GM03348 (cell line): ENCODE data around the gene PRKD3.

Experiments used
- DNase-seq: peaks from one replicate; pipeline ENCODE4 v3.0.0; 2012; ENCODE audit warnings: low spot score

PRKD3 gene

GRCh38 chr2:37343537-37344434, 19.2 kb upstream of the PRKD3 start:
- peak; percentile 69 for DNase-seq

GRCh38 chr2:37342591-37343220, 18.1 kb upstream of the PRKD3 start:
- no peak for DNase-seq

GRCh38 chr2:37340637-37341036, 16.0 kb upstream of the PRKD3 start:
- DNase-seq, result no peak

- no peak for DNase-seq
These were observed 14.3 kb upstream of the PRKD3 start for GRCh38 chr2:37338933-37339332.

- DNase-seq, result no peak
These were observed 13.1 kb upstream of the PRKD3 start for GRCh38 chr2:37337620-37338280.

GRCh38 chr2:37335604-37336003, 11.0 kb upstream of the PRKD3 start:
- DNase-seq, result no peak

- no peak for DNase-seq
These were observed 8.6 kb upstream of the PRKD3 start for GRCh38 chr2:37333256-37333655.

- no peak for DNase-seq
These were observed 7.9 kb upstream of the PRKD3 start for GRCh38 chr2:37332560-37332959.

GRCh38 chr2:37330681-37331080, 6.0 kb upstream of the PRKD3 start:
- DNase-seq, result no peak

- DNase-seq, result no peak
These were observed 2.4 kb upstream of the PRKD3 start for GRCh38 chr2:37326866-37327634.

GRCh38 chr2:37326285-37326684, 1.7 kb upstream of the PRKD3 start:
- DNase-seq, result peak; percentile 85

GRCh38 chr2:37325625-37326071, 1.0 kb upstream of the PRKD3 start:
- no peak for DNase-seq

- no peak for DNase-seq
These were observed 172 bp downstream of the PRKD3 start for GRCh38 chr2:37324536-37324785.

GRCh38 chr2:37323781-37324535, 675 bp downstream of the PRKD3 start:
- peak; percentile 13 for DNase-seq

GRCh38 chr2:37323176-37323780, 1.4 kb downstream of the PRKD3 start:
- DNase-seq, result no peak

GRCh38 chr2:37322368-37322767, 2.3 kb downstream of the PRKD3 start:
- DNase-seq, result peak; percentile 62

GRCh38 chr2:37321029-37321682, 3.5 kb downstream of the PRKD3 start:
- no peak for DNase-seq

- no peak for DNase-seq
These were observed 4.7 kb downstream of the PRKD3 start for GRCh38 chr2:37319754-37320609.

- peak; percentile 48 for DNase-seq
These were observed 6.2 kb downstream of the PRKD3 start for GRCh38 chr2:37318401-37318800.

GRCh38 chr2:37317746-37318145, 6.9 kb downstream of the PRKD3 start:
- DNase-seq, result no peak
